H9 (cell line): ENCODE data around the gene GNL3. TPM values are rescaled to one million over a fixed set of nuclear protein-coding genes. Genes with fewer than 3 reads are reported as not detected.

Experiments used
- DNase-seq: peaks from one replicate; pipeline ENCODE4 v3.0.0-alpha.2; 2017
- H2AFZ ChIP-seq: one replicate; pipeline ENCODE4 v1.6.1; 2013; ENCODE audit warnings: mild to moderate bottlenecking, low read length, control low read depth, moderate library complexity
- H2AK5ac ChIP-seq: 2 replicates; pipeline ENCODE4 v1.6.1; 2013; ENCODE audit warnings: low read length, control low read depth, mixed read lengths; ENCODE audit not compliant: insufficient read length
- H2BK120ac ChIP-seq: one replicate; pipeline ENCODE4 v1.6.1; 2013; ENCODE audit warnings: low read depth, mild to moderate bottlenecking, low read length, control low read depth, inconsistent platforms; ENCODE audit not compliant: poor library complexity, severe bottlenecking
- H2BK12ac ChIP-seq: 2 replicates; pipeline ENCODE4 v1.6.1; 2013; ENCODE audit warnings: low read length, control low read depth, mixed read lengths, low read depth; ENCODE audit not compliant: insufficient read length
- H2BK15ac ChIP-seq: 2 replicates; pipeline ENCODE4 v1.6.1; 2013; ENCODE audit warnings: low read depth, low read length, control low read depth
- H2BK20ac ChIP-seq: one replicate; pipeline ENCODE4 v1.6.1; 2013; ENCODE audit warnings: low read depth, mild to moderate bottlenecking, low read length, control low read depth, inconsistent platforms; ENCODE audit not compliant: poor library complexity, severe bottlenecking
- H2BK5ac ChIP-seq: 2 replicates; pipeline ENCODE4 v1.6.1; 2013; ENCODE audit warnings: low read length, control low read depth, mixed read lengths; ENCODE audit not compliant: insufficient read length
- H3K14ac ChIP-seq: 2 replicates; pipeline ENCODE4 v1.6.1; 2013; ENCODE audit warnings: low read length, control low read depth; ENCODE audit not compliant: insufficient read depth
- H3K18ac ChIP-seq: 2 replicates; pipeline ENCODE4 v1.6.1; 2013; ENCODE audit warnings: low read depth, mild to moderate bottlenecking, mixed read lengths, low read length, control low read depth; ENCODE audit not compliant: insufficient read length
- H3K23ac ChIP-seq: 2 replicates; pipeline ENCODE4 v1.6.1; 2013; ENCODE audit warnings: low read length, control low read depth, mixed read lengths, low read depth; ENCODE audit not compliant: insufficient read length
- H3K23me2 ChIP-seq: 2 replicates; pipeline ENCODE4 v1.6.1; 2013; ENCODE audit warnings: low read depth, mild to moderate bottlenecking, mixed read lengths, low read length, control low read depth; ENCODE audit not compliant: insufficient read length, poor library complexity, severe bottlenecking
- H3K27ac ChIP-seq: 2 replicates; pipeline ENCODE4 v1.5.1; 2013; ENCODE audit warnings: low read length, control low read depth, mixed read lengths, low read depth; ENCODE audit not compliant: insufficient read length
- H3K27me3 ChIP-seq: 2 replicates; pipeline ENCODE4 v1.6.1; 2013; ENCODE audit warnings: low read length, control low read depth, inconsistent platforms; ENCODE audit not compliant: insufficient read depth
- H3K4ac ChIP-seq: 2 replicates; pipeline ENCODE4 v1.6.1; 2013; ENCODE audit warnings: low read depth, mild to moderate bottlenecking, control low read depth, inconsistent platforms, low read length, moderate library complexity
- H3K4me1 ChIP-seq: 2 replicates; pipeline ENCODE4 v1.6.1; 2013; ENCODE audit warnings: low read length, control low read depth, inconsistent platforms; ENCODE audit not compliant: insufficient read depth
- H3K4me2 ChIP-seq: 2 replicates; pipeline ENCODE4 v1.6.1; 2013; ENCODE audit warnings: low read length, control low read depth, mixed read lengths; ENCODE audit not compliant: insufficient read length, insufficient read depth
- H3K56ac ChIP-seq: 2 replicates; pipeline ENCODE4 v1.6.1; 2013; ENCODE audit warnings: low read depth, mild to moderate bottlenecking, mixed read lengths, low read length, control low read depth; ENCODE audit not compliant: insufficient read length
- H3K79me1 ChIP-seq: 2 replicates; pipeline ENCODE4 v1.6.1; 2013; ENCODE audit warnings: low read depth, mild to moderate bottlenecking, moderate library complexity, low read length, control low read depth, inconsistent platforms; ENCODE audit not compliant: insufficient read depth, poor library complexity, severe bottlenecking
- H3K79me2 ChIP-seq: 2 replicates; pipeline ENCODE4 v1.6.1; 2013; ENCODE audit warnings: low read length, control low read depth, inconsistent platforms; ENCODE audit not compliant: insufficient read depth
- H3K9ac ChIP-seq: 2 replicates; pipeline ENCODE4 v1.6.1; 2013; ENCODE audit warnings: low read length, control low read depth, mixed read lengths; ENCODE audit not compliant: insufficient read length; ENCODE audit errors: extremely low read depth
- H3K9me3 ChIP-seq: one replicate; pipeline ENCODE4 v1.6.1; 2013; ENCODE audit warnings: low read depth, low read length, inconsistent platforms; ENCODE audit not compliant: control insufficient read depth
- H3T11ph ChIP-seq: one replicate; pipeline ENCODE4 v1.6.1; 2013; ENCODE audit warnings: mild to moderate bottlenecking, low read length, control low read depth, inconsistent platforms
- H4K20me1 ChIP-seq: one replicate; pipeline ENCODE4 v1.6.1; 2013; ENCODE audit not compliant: control insufficient read depth, insufficient read length, insufficient read depth
- H4K5ac ChIP-seq: 2 replicates; pipeline ENCODE4 v1.6.1; 2013; ENCODE audit warnings: low read depth, mild to moderate bottlenecking, mixed read lengths, low read length, control low read depth; ENCODE audit not compliant: insufficient read length
- H4K8ac ChIP-seq: replicated peaks from 2 replicates; pipeline ENCODE4 v1.6.1; 2013; ENCODE audit warnings: low read length, control low read depth, mixed read lengths, low read depth; ENCODE audit not compliant: insufficient read length
- H4K91ac ChIP-seq: 2 replicates; pipeline ENCODE4 v1.6.1; 2013; ENCODE audit warnings: low read depth, mild to moderate bottlenecking, moderate library complexity, mixed read lengths, low read length, control low read depth; ENCODE audit not compliant: insufficient read length
- H3K27ac Mint-ChIP-seq, 3 experiments: 2 replicates in 2 of 3; 3 replicates in 1 of 3; pipeline ENCODE4 v1.8.0; 2020 to 2021; ENCODE audit warnings: mixed read lengths in 3 of 3, mild to moderate bottlenecking in 1 of 3, moderate library complexity in 1 of 3
- H3K27me3 Mint-ChIP-seq: 2 replicates; pipeline ENCODE4 v1.8.0; 2021; ENCODE audit warnings: low read depth, mild to moderate bottlenecking, moderate library complexity, mixed read lengths
- H3K36me3 Mint-ChIP-seq, 3 experiments: 2 replicates in 2 of 3; 3 replicates in 1 of 3; pipeline ENCODE4 v1.8.0; 2020 to 2021; ENCODE audit warnings: low read depth in 3 of 3, mixed read lengths in 3 of 3; ENCODE audit not compliant: insufficient read depth in 1 of 3
- H3K4me1 Mint-ChIP-seq, 2 experiments: 2 replicates each; pipeline ENCODE4 v1.8.0; 2020; ENCODE audit warnings: mixed read lengths in 2 of 2
- H3K4me3 Mint-ChIP-seq, 2 experiments: 2 replicates in 1 of 2; 3 replicates in 1 of 2; pipeline ENCODE4 v1.8.0; 2020 to 2021; ENCODE audit warnings: mild to moderate bottlenecking in 2 of 2, mixed read lengths in 2 of 2, moderate library complexity in 1 of 2
- H3K9me3 Mint-ChIP-seq, 2 experiments: 2 replicates in 1 of 2; 3 replicates in 1 of 2; pipeline ENCODE4 v1.8.0; 2020; ENCODE audit warnings: mild to moderate bottlenecking in 2 of 2, mixed read lengths in 2 of 2, moderate library complexity in 1 of 2
- WGBS: extraction: QIAGEN DNeasy Blood & Tissue Kit; methylation state at CpG from one replicate; pipeline ENCODE4 v1.1.7; 2013; ENCODE audit warnings: missing lambda C conversion rate, low lambda C conversion rate, mixed read lengths; ENCODE audit not compliant: insufficient read length; ENCODE audit errors: extremely low coverage; 5-methylcytosine and 5-hydroxymethylcytosine counted together
- total RNA-seq: library from RNA; stranded (reverse); gene quantifications from 2 replicates; pipeline ENCODE4 v1.2.1, GENCODE V29; 2021
- TF ChIP-seq, protein P1 (sequence below): fragments of 200-600 bp; sonication (generic); conservative IDR thresholded peaks from 3 replicates; pipeline ENCODE4 v1.8.0; 2021; ENCODE audit warnings: antibody characterized with exemption, mild to moderate bottlenecking

Gene GNL3
- total RNA-seq, 1 experiment from 2014 or later: 250 TPM

DNA sequence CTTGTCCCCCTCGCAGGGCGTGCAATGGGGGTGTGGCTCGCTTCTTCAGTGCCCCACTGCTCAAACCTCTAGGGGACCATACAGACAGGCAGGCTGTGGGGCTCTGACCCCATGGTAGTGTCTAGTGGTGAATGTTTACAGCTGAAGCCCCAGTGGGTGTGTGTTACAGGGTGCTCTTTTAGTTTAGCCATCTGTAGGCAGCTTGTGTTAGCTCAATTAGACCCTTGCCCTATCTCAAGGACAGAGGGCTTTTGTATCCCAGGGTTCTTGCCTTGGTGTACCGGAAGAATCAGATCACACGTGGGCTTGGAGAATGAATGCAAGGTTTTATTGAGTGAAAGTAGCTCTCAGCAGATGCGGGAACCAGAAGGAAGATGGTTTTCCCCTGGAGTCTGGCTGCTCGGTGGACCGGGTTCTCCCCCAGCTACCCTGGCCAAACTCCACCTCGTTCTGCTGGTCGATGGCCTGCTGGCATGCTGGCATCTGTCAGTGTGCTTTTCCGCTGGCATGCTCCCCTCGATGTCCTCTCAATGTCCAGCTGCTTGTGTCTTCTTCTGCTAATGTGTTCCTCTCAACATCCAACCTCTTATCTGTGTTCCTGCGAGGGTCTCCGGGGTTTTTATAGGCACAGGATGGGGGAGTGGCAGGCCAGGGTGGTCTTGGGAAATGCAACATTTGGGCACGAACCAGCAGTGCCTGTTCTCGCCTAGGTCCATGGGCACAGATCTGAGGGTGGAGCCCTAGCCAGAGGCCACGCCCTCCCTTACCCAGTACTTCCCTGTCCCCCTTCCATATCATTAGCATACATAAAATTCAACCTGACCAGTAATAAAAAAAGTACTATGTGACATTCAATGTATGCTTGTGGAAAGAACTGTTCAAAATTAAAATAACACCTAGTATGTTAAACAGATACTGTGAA, 26.7 kb downstream of the GNL3 start:
- Histone ChIP-seq H2AFZ (no peak overlapping the region), H3K18ac (no peak overlapping the region), H4K5ac (no peak overlapping the region), H4K91ac (no peak overlapping the region), H3K14ac (no peak overlapping the region), H3K9me3 (no peaks in the 10 kb centered on the region), H3K27me3 (no peaks in the 10 kb centered on the region), H3T11ph (no peak overlapping the region), H3K4me2 (no peak overlapping the region), H2BK12ac (no peak overlapping the region), H3K23ac (no peak overlapping the region), H3K27ac (no peak overlapping the region), H3K79me2 (no peaks in the 10 kb centered on the region), H3K56ac (no peak overlapping the region), H4K8ac (no peak overlapping the region), H3K79me1 (no peaks in the 10 kb centered on the region), H3K9ac (no peak overlapping the region), H2BK5ac (no peak overlapping the region), H2BK120ac (no peak overlapping the region), H2BK20ac (no peak overlapping the region), H4K20me1 (no peaks in the 10 kb centered on the region), H2BK15ac (no peak overlapping the region), H3K4me1 (no peaks in the 10 kb centered on the region; the same call in 1 of the 2 replicates), H3K4ac (no peak overlapping the region), H2AK5ac (no peak overlapping the region), H3K23me2 (peaks cover 9% of the 10 kb centered on the region)
- Mint-ChIP-seq H3K9me3 (no peaks in the 10 kb centered on the region), H3K4me3 (no peak overlapping the region; a peak in 1 of 5 replicates), H3K27me3 (no peaks in the 10 kb centered on the region), H3K36me3 (peaks cover 9 to 22% (median 21%) of the 10 kb centered on the region in 3 experiments), H3K4me1 (peaks cover 4 to 9% of the 10 kb centered on the region in 2 experiments), H3K27ac (no peak overlapping the region; a peak in 1 of 7 replicates)
- DNase-seq: no peak
- TF ChIP-seq, protein P1, sequence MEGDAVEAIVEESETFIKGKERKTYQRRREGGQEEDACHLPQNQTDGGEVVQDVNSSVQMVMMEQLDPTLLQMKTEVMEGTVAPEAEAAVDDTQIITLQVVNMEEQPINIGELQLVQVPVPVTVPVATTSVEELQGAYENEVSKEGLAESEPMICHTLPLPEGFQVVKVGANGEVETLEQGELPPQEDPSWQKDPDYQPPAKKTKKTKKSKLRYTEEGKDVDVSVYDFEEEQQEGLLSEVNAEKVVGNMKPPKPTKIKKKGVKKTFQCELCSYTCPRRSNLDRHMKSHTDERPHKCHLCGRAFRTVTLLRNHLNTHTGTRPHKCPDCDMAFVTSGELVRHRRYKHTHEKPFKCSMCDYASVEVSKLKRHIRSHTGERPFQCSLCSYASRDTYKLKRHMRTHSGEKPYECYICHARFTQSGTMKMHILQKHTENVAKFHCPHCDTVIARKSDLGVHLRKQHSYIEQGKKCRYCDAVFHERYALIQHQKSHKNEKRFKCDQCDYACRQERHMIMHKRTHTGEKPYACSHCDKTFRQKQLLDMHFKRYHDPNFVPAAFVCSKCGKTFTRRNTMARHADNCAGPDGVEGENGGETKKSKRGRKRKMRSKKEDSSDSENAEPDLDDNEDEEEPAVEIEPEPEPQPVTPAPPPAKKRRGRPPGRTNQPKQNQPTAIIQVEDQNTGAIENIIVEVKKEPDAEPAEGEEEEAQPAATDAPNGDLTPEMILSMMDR: no peak
- WGBS: no CpG with 5 or more reads among the region's 17 CpGs
